D721Med (cell line): ENCODE data around the gene PXDN.

Experiments used
- DNase-seq: peaks from one replicate; pipeline ENCODE4 v3.0.0; 2011; ENCODE audit warnings: low spot score; ENCODE audit not compliant: insufficient read length
- FAIRE-seq: peaks from 2 replicates; lab custom pipeline; 2011; peaks lifted over from hg19 to GRCh38; lab: Jason Lieb, UNC
- TF ChIP-seq, protein P1 (sequence below): IDR thresholded peaks from 2 replicates; pipeline ENCODE4 v1.5.1; 2012; ENCODE audit warnings: mild to moderate bottlenecking, control low read depth; ENCODE audit not compliant: insufficient read depth; ENCODE audit errors: missing control alignments

Gene PXDN

DNA sequence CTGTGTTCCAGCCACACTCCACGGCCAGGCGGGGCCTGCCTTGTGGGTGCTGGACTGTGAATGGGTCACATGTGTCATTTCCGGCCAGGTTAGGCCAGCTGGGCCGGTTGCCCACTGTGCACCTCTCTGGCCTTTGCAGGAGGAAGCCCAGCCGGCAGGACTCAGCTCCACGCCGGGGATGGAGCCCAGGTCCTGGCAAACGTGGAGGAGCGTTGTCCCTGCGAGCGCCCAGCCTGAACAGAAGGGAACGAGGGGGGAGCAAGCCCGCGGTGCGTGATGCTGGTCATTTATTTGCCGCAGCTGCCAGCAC, 152.9 kb downstream of the PXDN start:
- TF ChIP-seq, protein P1, sequence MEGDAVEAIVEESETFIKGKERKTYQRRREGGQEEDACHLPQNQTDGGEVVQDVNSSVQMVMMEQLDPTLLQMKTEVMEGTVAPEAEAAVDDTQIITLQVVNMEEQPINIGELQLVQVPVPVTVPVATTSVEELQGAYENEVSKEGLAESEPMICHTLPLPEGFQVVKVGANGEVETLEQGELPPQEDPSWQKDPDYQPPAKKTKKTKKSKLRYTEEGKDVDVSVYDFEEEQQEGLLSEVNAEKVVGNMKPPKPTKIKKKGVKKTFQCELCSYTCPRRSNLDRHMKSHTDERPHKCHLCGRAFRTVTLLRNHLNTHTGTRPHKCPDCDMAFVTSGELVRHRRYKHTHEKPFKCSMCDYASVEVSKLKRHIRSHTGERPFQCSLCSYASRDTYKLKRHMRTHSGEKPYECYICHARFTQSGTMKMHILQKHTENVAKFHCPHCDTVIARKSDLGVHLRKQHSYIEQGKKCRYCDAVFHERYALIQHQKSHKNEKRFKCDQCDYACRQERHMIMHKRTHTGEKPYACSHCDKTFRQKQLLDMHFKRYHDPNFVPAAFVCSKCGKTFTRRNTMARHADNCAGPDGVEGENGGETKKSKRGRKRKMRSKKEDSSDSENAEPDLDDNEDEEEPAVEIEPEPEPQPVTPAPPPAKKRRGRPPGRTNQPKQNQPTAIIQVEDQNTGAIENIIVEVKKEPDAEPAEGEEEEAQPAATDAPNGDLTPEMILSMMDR = no peak

GRCh38 chr2:1590596-1591460, 153.5 kb downstream of the PXDN start:
- DNase-seq (no peak), FAIRE-seq (no peak)
- TF ChIP-seq, protein P1 = no peak

More for the DNA sequence above, 152.9 kb downstream of the PXDN start:
- no peak for DNase-seq
- FAIRE-seq = no peak

GRCh38 chr2:1588978-1589621, 155.2 kb downstream of the PXDN start:
- TF ChIP-seq, protein P1 = no peak
- no peak for DNase-seq

GRCh38 chr2:1588051-1588977, 156.0 kb downstream of the PXDN start:
- FAIRE-seq (no peak), DNase-seq (no peak)
- TF ChIP-seq, protein P1 = no peak

More at GRCh38 chr2:1588978-1589621, 155.2 kb downstream of the PXDN start:
- FAIRE-seq = no peak

- DNase-seq (no peak), FAIRE-seq (no peak)
- TF ChIP-seq, protein P1 = no peak
These were observed 157.1 kb downstream of the PXDN start for GRCh38 chr2:1586923-1587840.

GRCh38 chr2:1586251-1586922, 157.9 kb downstream of the PXDN start:
- TF ChIP-seq, protein P1 = no peak
- FAIRE-seq (no peak), DNase-seq (no peak)
